GM19395 (cell line): ENCODE measurements around the gene C1orf226.
"Not testable (repeated sequence)": the region's sequence is repeated elsewhere in the genome, so short reads cannot be mapped to it uniquely, and the experiment has no call there.

Experiments used
- ATAC-seq: cut with Tn5 transposase; IDR thresholded peaks from one replicate; pipeline ENCODE4 v1.9.1; 2021; ENCODE audit warnings: mild to moderate bottlenecking, moderate library complexity; ENCODE audit not compliant: unreplicated experiment

The C1orf226 gene

GRCh38 chr1:162381383-162381782, at the start of gene C1orf226:
Gene C1orf226, plus strand, starts transcription at chr1:162381728. Its CDS starts 174 bp downstream, at chr1:162381902.
- ATAC-seq: no peak

GRCh38 chr1:162333991-162334390, 47.5 kb upstream of the C1orf226 start:
- no peak for ATAC-seq

- no peak for ATAC-seq
These were observed 46.4 kb upstream of the C1orf226 start for GRCh38 chr1:162335126-162335525.

- no peak for ATAC-seq
These were observed 44.8 kb upstream of the C1orf226 start for GRCh38 chr1:162336621-162337285.

- ATAC-seq: no peak
These were observed 39.0 kb upstream of the C1orf226 start for GRCh38 chr1:162342452-162342983.

- no peak for ATAC-seq
These were observed 38.1 kb upstream of the C1orf226 start for GRCh38 chr1:162343470-162343869.

GRCh38 chr1:162347281-162347680, 34.2 kb upstream of the C1orf226 start:
- no peak for ATAC-seq

- ATAC-seq: no peak
These were observed 31.7 kb upstream of the C1orf226 start for GRCh38 chr1:162349635-162350330.

- no peak for ATAC-seq
These were observed 30.2 kb upstream of the C1orf226 start for GRCh38 chr1:162351246-162351842.

GRCh38 chr1:162351874-162352273, 29.7 kb upstream of the C1orf226 start:
- ATAC-seq: not testable (repeated sequence)

- ATAC-seq: no peak
These were observed 28.4 kb upstream of the C1orf226 start for GRCh38 chr1:162353078-162353477.

- ATAC-seq: no peak
These were observed 27.8 kb upstream of the C1orf226 start for GRCh38 chr1:162353702-162354101.

- ATAC-seq: no peak
These were observed 23.8 kb upstream of the C1orf226 start for GRCh38 chr1:162357681-162358266.

- no peak for ATAC-seq
These were observed 22.6 kb upstream of the C1orf226 start for GRCh38 chr1:162358928-162359327.

- ATAC-seq: no peak
These were observed 21.8 kb upstream of the C1orf226 start for GRCh38 chr1:162359523-162360236.

- no peak for ATAC-seq
These were observed 21.2 kb upstream of the C1orf226 start for GRCh38 chr1:162360237-162360873.

GRCh38 chr1:162360874-162361260, 20.7 kb upstream of the C1orf226 start:
- ATAC-seq: no peak

- ATAC-seq: peak; percentile 47
These were observed 20.2 kb upstream of the C1orf226 start for GRCh38 chr1:162361349-162361748.

- ATAC-seq: no peak
These were observed 17.7 kb upstream of the C1orf226 start for GRCh38 chr1:162363823-162364222.

- ATAC-seq: no peak
These were observed 17.0 kb upstream of the C1orf226 start for GRCh38 chr1:162364498-162364897.
